SK-N-SH (cell line): ENCODE measurements around the gene C10orf67. TPM values are rescaled to one million over a fixed set of nuclear protein-coding genes. Genes with fewer than 3 reads are reported as not detected.

ENCODE experiments used
- CTCF ChIA-PET: fragments of 300-600, 350-600 bp; formaldehyde crosslinking; extraction: SDS; loops from one replicate; lab custom pipeline; 2021; lab: Yijun Ruan, JAX
- POLR2A ChIA-PET: fragments of 350-600 bp; sonication (Branson Sonifier 250); formaldehyde crosslinking; extraction: SDS; loops from one replicate; lab custom pipeline; 2020; ENCODE audit warnings: antibody characterized with exemption, inconsistent platforms; lab: Yijun Ruan, JAX
- DNase-seq: peaks from one replicate; pipeline ENCODE4 v3.0.0; 2012
- H2AFZ ChIP-seq: fragments of 200-600 bp; sonication (generic); 2 replicates; pipeline ENCODE4 v1.8.1; 2016; ENCODE audit warnings: antibody characterized with exemption, mild to moderate bottlenecking, low read depth
- H3F3A ChIP-seq: fragments of 200-600 bp; sonication (generic); replicated peaks from 2 replicates; pipeline ENCODE3; 2016; ENCODE audit warnings: antibody characterized with exemption, mild to moderate bottlenecking; ENCODE audit not compliant: insufficient read depth
- H3K27ac ChIP-seq, 2 experiments: fragments of 200-500 bp in 1 of 2; fragments of 200-600 bp in 1 of 2; sonication (Bioruptor generic) in 1 of 2; sonication (generic), shearing (Covaris generic) in 1 of 2; 2 replicates each; pipeline versions ENCODE4 v1.5.1 to v1.6.1; 2014 to 2016; ENCODE audit warnings: low read depth in 2 of 2, inconsistent platforms in 1 of 2, low read length in 1 of 2, mild to moderate bottlenecking in 1 of 2, mixed read lengths in 1 of 2
- H3K27me3 ChIP-seq: fragments of 200-600 bp; sonication (generic), shearing (Covaris generic); 2 replicates; pipeline ENCODE4 v1.6.1; 2016; ENCODE audit warnings: mixed run types; ENCODE audit not compliant: insufficient read depth
- H3K36me3 ChIP-seq, 2 experiments: fragments of 200-500 bp in 1 of 2; fragments of 200-600 bp in 1 of 2; sonication (Bioruptor generic) in 1 of 2; sonication (generic) in 1 of 2; replicated peaks in 1 of 2; 2 replicates each; pipeline versions ENCODE3 to v1.5.1; 2014 to 2016; ENCODE audit warnings: low read length in 1 of 2, mild to moderate bottlenecking in 1 of 2; ENCODE audit not compliant: insufficient read depth in 2 of 2, control insufficient read depth in 1 of 2
- H3K4me1 ChIP-seq, 2 experiments: fragments of 200-500 bp in 1 of 2; fragments of 200-600 bp in 1 of 2; sonication (Bioruptor generic) in 1 of 2; sonication (generic), shearing (Covaris generic) in 1 of 2; 2 replicates each; pipeline versions ENCODE4 v1.5.1 to v1.6.1; 2014 to 2016; ENCODE audit warnings: low read depth in 1 of 2, low read length in 1 of 2, mixed run types in 1 of 2; ENCODE audit not compliant: insufficient read depth in 2 of 2, control insufficient read depth in 1 of 2
- H3K4me2 ChIP-seq: fragments of 200-600 bp; sonication (generic), shearing (Covaris generic); 2 replicates; pipeline ENCODE4 v1.6.1; 2017; ENCODE audit warnings: mixed run types
- H3K4me3 ChIP-seq, 2 experiments: fragments of 200-500 bp in 1 of 2; fragments of 200-600 bp in 1 of 2; sonication (Bioruptor generic) in 1 of 2; sonication (generic), shearing (Covaris generic) in 1 of 2; 2 replicates each; pipeline versions ENCODE4 v1.5.1 to v1.8.1; 2014 to 2016; ENCODE audit warnings: low read depth in 2 of 2, inconsistent platforms in 1 of 2, low read length in 1 of 2, mild to moderate bottlenecking in 1 of 2, mixed read lengths in 1 of 2, moderate library complexity in 1 of 2
- H3K79me2 ChIP-seq: fragments of 200-600 bp; sonication (generic); 2 replicates; pipeline ENCODE4 v1.8.1; 2017; ENCODE audit warnings: mild to moderate bottlenecking; ENCODE audit not compliant: insufficient read depth
- H3K9ac ChIP-seq: fragments of 200-600 bp; sonication (generic); 2 replicates; pipeline ENCODE4 v1.6.1; 2017; ENCODE audit warnings: mixed run types
- H3K9me2 ChIP-seq: fragments of 200-600 bp; sonication (generic); 2 replicates; pipeline ENCODE4 v1.6.1; 2017; ENCODE audit warnings: mixed run types
- H3K9me3 ChIP-seq: fragments of 200-600 bp; sonication (generic); 2 replicates; pipeline ENCODE4 v1.6.1; 2017; ENCODE audit warnings: mixed run types, mild to moderate bottlenecking, moderate library complexity
- H4K20me1 ChIP-seq: fragments of 200-600 bp; sonication (generic); 2 replicates; pipeline ENCODE4 v1.6.1; 2017; ENCODE audit warnings: mild to moderate bottlenecking, mixed run types; ENCODE audit not compliant: insufficient read depth
- CHD2 ChIP-seq: fragments of 150-350 bp; IDR thresholded peaks from 2 replicates; pipeline ENCODE4 v1.6.1; 2018; ENCODE audit warnings: low read length; ENCODE audit not compliant: partially characterized antibody
- CTCF ChIP-seq: fragments of 200-600 bp; sonication (generic); IDR thresholded peaks from 2 replicates; pipeline ENCODE4 v1.6.1; 2017; ENCODE audit warnings: antibody characterized with exemption, mild to moderate bottlenecking, moderate library complexity
- ELF1 ChIP-seq: IDR thresholded peaks from 2 replicates; pipeline ENCODE4 v1.4.0; 2012
- FOXJ3 ChIP-seq: sonication (generic); formaldehyde crosslinking; IDR thresholded peaks from 2 replicates; pipeline ENCODE4 v1.5.1; 2020; ENCODE audit warnings: mild to moderate bottlenecking, missing genetic modification reagents
- IRF3 ChIP-seq: fragments of 150-350 bp; IDR thresholded peaks from 2 replicates; pipeline ENCODE4 v1.6.1; 2016; ENCODE audit warnings: mild to moderate bottlenecking, low read depth, low read length
- JUND ChIP-seq: IDR thresholded peaks from 2 replicates; pipeline ENCODE4 v1.4.0; 2012
- MAX ChIP-seq: IDR thresholded peaks from 2 replicates; pipeline ENCODE4 v1.4.0; 2012; ENCODE audit warnings: low read depth
- MEF2A ChIP-seq: IDR thresholded peaks from 2 replicates; pipeline ENCODE4 v1.4.0; 2012; ENCODE audit warnings: low read depth, borderline replicate concordance
- NFIC ChIP-seq: IDR thresholded peaks from 2 replicates; pipeline ENCODE4 v1.4.0; 2012; ENCODE audit warnings: borderline replicate concordance
- NRF1 ChIP-seq: IDR thresholded peaks from 2 replicates; pipeline ENCODE4 v1.6.1; 2012; ENCODE audit warnings: low read depth, mild to moderate bottlenecking, low read length
- POLR2AphosphoS5 ChIP-seq: IDR thresholded peaks from 2 replicates; pipeline ENCODE4 v1.6.1; 2012; ENCODE audit warnings: low read depth, low read length
- RCOR1 ChIP-seq: fragments of 150-350 bp; IDR thresholded peaks from 2 replicates; pipeline ENCODE4 v1.6.1; 2017; ENCODE audit warnings: antibody characterized with exemption, low read length
- RFX5 ChIP-seq: IDR thresholded peaks from 2 replicates; pipeline ENCODE4 v1.6.1; 2012; ENCODE audit warnings: mild to moderate bottlenecking, improper control_type of control experiment, low read length
- RXRA ChIP-seq: IDR thresholded peaks from 2 replicates; pipeline ENCODE4 v1.4.0; 2012; ENCODE audit warnings: low read depth, mild to moderate bottlenecking, borderline replicate concordance
- SIN3A ChIP-seq: IDR thresholded peaks from 2 replicates; pipeline ENCODE4 v1.6.1; 2012; ENCODE audit warnings: low read depth, mild to moderate bottlenecking, low read length, moderate library complexity, borderline replicate concordance
- SMC3 ChIP-seq: IDR thresholded peaks from 2 replicates; pipeline ENCODE4 v1.6.1; 2012; ENCODE audit warnings: low read depth, low read length, improper control_type of control experiment
- TEAD4 ChIP-seq: IDR thresholded peaks from 2 replicates; pipeline ENCODE4 v1.4.0; 2012; ENCODE audit warnings: mild to moderate bottlenecking, borderline replicate concordance; ENCODE audit not compliant: insufficient read depth
- USF1 ChIP-seq: IDR thresholded peaks from 2 replicates; pipeline ENCODE4 v1.4.0; 2012; ENCODE audit warnings: low read depth, borderline replicate concordance
- USF2 ChIP-seq: fragments of 150-350 bp; IDR thresholded peaks from 2 replicates; pipeline ENCODE4 v1.6.1; 2017; ENCODE audit warnings: antibody characterized with exemption, low read length, low read depth, borderline replicate concordance
- YY1 ChIP-seq: IDR thresholded peaks from 2 replicates; pipeline ENCODE4 v1.4.0; 2012; ENCODE audit warnings: low read depth, mild to moderate bottlenecking
- ZBTB33 ChIP-seq: IDR thresholded peaks from 2 replicates; pipeline ENCODE4 v1.4.0; 2012; ENCODE audit warnings: low read depth, borderline replicate concordance
- WGBS: methylation state at CpG from one replicate; pipeline ENCODE4 v1.1.6; 2017; ENCODE audit warnings: low lambda C conversion rate; 5-methylcytosine and 5-hydroxymethylcytosine counted together
- polyA plus RNA-seq, 3 experiments: library from polyadenylated mRNA; depleted of rRNA; stranded (reverse); fragments of >200 nt; gene quantifications; 2 replicates each; pipeline ENCODE4 v1.2.3, GENCODE V29; 2012

C10orf67 gene
- polyA plus RNA-seq, 1 of the 3 experiments (the other 2 are of a cell fraction), result 0.97 TPM

- no peak for TF ChIP-seq ZBTB33
- TF ChIP-seq RXRA, result no peak
- no peak for TF ChIP-seq MAX
- no peak for TF ChIP-seq FOXJ3
- TF ChIP-seq RFX5, result no peak
- no peak for TF ChIP-seq SIN3A
- no peak for TF ChIP-seq ELF1
- no peak for TF ChIP-seq POLR2AphosphoS5
- TF ChIP-seq CHD2, result no peak
- TF ChIP-seq RCOR1, result no peak
These were observed 147.2 kb downstream of the C10orf67 start (continued) for GRCh38 chr10:23197416-23197861.

GRCh38 chr10:23196915-23197314 lies 147.7 kb downstream of the C10orf67 start:
- TF ChIP-seq NRF1 (no peak), USF1 (no peak), MEF2A (no peak), TEAD4 (no peak), RCOR1 (no peak), USF2 (no peak), RXRA (no peak), SIN3A (no peak), YY1 (no peak), JUND (no peak), NFIC (no peak), RFX5 (no peak), CHD2 (no peak), MAX (no peak), CTCF (no peak), IRF3 (no peak), SMC3 (no peak)
- H2AFZ ChIP-seq, result no peak overlapping the region
- H3K27ac ChIP-seq, result no peak overlapping the region
- CTCF ChIA-PET, result interaction anchor here (1.5 to 1.8 kb wide), 2 partner anchors 13 to 39 kb away, joined by 5 to 7 read pairs; no protein-coding TSS in a partner anchor
- no peaks in the 10 kb centered on the region for H3K79me2 ChIP-seq
- H4K20me1 ChIP-seq, result no peaks in the 10 kb centered on the region
- no peaks in the 10 kb centered on the region for H3K9me3 ChIP-seq
- no peaks in the 10 kb centered on the region for H3F3A ChIP-seq
- H3K9ac ChIP-seq, result no peak overlapping the region
- no peak for DNase-seq
- POLR2A ChIA-PET, result no interaction called here
- no peak overlapping the region for H3K4me2 ChIP-seq
- no peaks in the 10 kb centered on the region; a peak in 1 of 4 replicates for H3K4me1 ChIP-seq
- H3K27me3 ChIP-seq, result peaks cover 54% of the 10 kb centered on the region
- 51% methylated on average over 3 of the region's 3 CpGs for WGBS
- H3K4me3 ChIP-seq, result no peak overlapping the region
- no peaks in the 10 kb centered on the region for H3K36me3 ChIP-seq
- no peaks in the 10 kb centered on the region for H3K9me2 ChIP-seq
